Measurements from ENCODE around the gene TFAP2C. TPM values are rescaled to one million over a fixed set of nuclear protein-coding genes. Genes with fewer than 3 reads are reported as not detected.

TFAP2C gene
- total RNA-seq, result 1 to 10 TPM; 1.1 to 1.5 (median 1.3) TPM

GRCh38 chr20:56628873-56629463 lies at the start of gene TFAP2C:
Gene TFAP2C, plus strand, starts transcription at chr20:56629306. Its CDS starts 239 bp downstream, at chr20:56629545.
- TF ChIP-seq CTCF (IDR thresholded peaks at IDR 0.05; ENCODE audit: low read depth), result no peak

GRCh38 chr20:56580226-56580625 lies 48.9 kb upstream of the TFAP2C start:
- no peak for TF ChIP-seq CTCF (IDR thresholded peaks at IDR 0.05; ENCODE audit: low read depth)

GRCh38 chr20:56581701-56582100 lies 47.4 kb upstream of the TFAP2C start:
- TF ChIP-seq CTCF (IDR thresholded peaks at IDR 0.05; ENCODE audit: low read depth), result no peak

- no peak for TF ChIP-seq CTCF (IDR thresholded peaks at IDR 0.05; ENCODE audit: low read depth)
These were observed 46.6 kb upstream of the TFAP2C start for GRCh38 chr20:56582542-56582941.

GRCh38 chr20:56584916-56585315 lies 44.2 kb upstream of the TFAP2C start:
- TF ChIP-seq CTCF (IDR thresholded peaks at IDR 0.05; ENCODE audit: low read depth), result no peak

GRCh38 chr20:56587307-56588041 lies 41.6 kb upstream of the TFAP2C start:
- no peak for TF ChIP-seq CTCF (IDR thresholded peaks at IDR 0.05; ENCODE audit: low read depth)

- no peak for TF ChIP-seq CTCF (IDR thresholded peaks at IDR 0.05; ENCODE audit: low read depth)
These were observed 40.1 kb upstream of the TFAP2C start for GRCh38 chr20:56588996-56589395.
